DND-41 (cell line): ENCODE measurements around the gene VTI1A.

Experiments used
- EZH2 ChIP-seq: IDR thresholded peaks from 3 replicates; pipeline ENCODE4 v1.6.1; 2012; ENCODE audit warnings: borderline replicate concordance, low read depth, mild to moderate bottlenecking, moderate library complexity, low read length, inconsistent platforms; ENCODE audit not compliant: severe bottlenecking
- TF ChIP-seq, protein P1 (sequence below): IDR thresholded peaks from 2 replicates; pipeline ENCODE4 v1.5.1; 2012; ENCODE audit warnings: borderline replicate concordance, low read length, moderate library complexity, mild to moderate bottlenecking; ENCODE audit not compliant: poor library complexity, severe bottlenecking; ENCODE audit errors: extremely low read depth

DNA sequence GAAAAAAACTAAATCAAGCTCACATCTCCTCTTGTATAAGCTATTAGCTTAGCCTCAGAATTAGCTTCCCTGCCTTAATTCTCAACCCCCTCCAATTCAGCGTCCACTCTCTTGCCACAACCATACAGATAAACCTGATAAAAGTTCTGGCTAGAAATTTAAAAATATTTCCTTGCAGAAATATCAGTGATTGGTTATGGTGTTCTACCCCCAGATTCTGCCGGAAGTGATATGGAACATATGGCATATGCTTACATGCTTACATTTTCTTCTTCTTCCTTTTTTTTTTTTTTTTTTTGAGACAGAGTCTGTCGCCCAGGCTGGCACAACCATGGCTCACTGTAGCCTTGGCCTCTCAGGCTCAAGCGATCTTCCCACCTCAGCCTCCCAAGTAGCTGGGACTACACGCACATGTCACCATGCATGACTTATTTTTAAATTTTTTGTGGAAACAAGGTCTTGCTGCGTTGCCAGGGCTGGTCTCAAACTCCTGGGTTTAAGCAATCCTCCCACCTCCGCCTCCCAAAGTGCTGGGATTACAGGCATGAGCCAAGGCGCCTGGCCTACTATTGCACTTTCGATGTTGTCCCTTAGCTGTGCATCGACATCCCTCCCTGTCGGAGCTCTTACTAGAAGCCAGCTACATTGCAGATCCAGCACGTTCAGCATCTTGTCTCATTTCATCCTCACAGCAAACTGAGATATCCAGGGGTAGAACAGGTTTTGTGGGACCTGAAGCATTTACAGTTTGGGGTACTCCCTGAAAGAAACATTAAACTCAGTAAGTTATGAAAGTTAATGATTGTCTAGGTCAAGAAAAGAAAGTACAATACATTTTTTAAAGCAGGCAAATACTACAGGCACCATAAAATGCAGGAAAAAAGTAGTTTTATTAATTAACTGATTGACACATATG is 297.4 kb downstream of the VTI1A start:
- TF ChIP-seq EZH2: no peak
- TF ChIP-seq, protein P1, sequence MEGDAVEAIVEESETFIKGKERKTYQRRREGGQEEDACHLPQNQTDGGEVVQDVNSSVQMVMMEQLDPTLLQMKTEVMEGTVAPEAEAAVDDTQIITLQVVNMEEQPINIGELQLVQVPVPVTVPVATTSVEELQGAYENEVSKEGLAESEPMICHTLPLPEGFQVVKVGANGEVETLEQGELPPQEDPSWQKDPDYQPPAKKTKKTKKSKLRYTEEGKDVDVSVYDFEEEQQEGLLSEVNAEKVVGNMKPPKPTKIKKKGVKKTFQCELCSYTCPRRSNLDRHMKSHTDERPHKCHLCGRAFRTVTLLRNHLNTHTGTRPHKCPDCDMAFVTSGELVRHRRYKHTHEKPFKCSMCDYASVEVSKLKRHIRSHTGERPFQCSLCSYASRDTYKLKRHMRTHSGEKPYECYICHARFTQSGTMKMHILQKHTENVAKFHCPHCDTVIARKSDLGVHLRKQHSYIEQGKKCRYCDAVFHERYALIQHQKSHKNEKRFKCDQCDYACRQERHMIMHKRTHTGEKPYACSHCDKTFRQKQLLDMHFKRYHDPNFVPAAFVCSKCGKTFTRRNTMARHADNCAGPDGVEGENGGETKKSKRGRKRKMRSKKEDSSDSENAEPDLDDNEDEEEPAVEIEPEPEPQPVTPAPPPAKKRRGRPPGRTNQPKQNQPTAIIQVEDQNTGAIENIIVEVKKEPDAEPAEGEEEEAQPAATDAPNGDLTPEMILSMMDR: no peak
